OCI-LY3 (cell line): ENCODE results near the gene FZD2.
"Not testable (repeated sequence)": the region's sequence is repeated elsewhere in the genome, so short reads cannot be mapped to it uniquely, and the experiment has no call there.

Source experiments
- EZH2phosphoT487 ChIP-seq: fragments of 200-600 bp; shearing (Covaris generic); IDR thresholded peaks from 2 replicates; pipeline ENCODE4 v1.6.1; 2018; ENCODE audit warnings: antibody characterized with exemption, mixed run types, low read depth
- TF ChIP-seq, protein P1 (sequence below): fragments of 200-600, 300-600 bp; sonication (generic); IDR thresholded peaks from 2 replicates; pipeline ENCODE4 v1.5.1; 2014; ENCODE audit warnings: antibody characterized with exemption, low read length, low read depth

- TF ChIP-seq, protein P1, sequence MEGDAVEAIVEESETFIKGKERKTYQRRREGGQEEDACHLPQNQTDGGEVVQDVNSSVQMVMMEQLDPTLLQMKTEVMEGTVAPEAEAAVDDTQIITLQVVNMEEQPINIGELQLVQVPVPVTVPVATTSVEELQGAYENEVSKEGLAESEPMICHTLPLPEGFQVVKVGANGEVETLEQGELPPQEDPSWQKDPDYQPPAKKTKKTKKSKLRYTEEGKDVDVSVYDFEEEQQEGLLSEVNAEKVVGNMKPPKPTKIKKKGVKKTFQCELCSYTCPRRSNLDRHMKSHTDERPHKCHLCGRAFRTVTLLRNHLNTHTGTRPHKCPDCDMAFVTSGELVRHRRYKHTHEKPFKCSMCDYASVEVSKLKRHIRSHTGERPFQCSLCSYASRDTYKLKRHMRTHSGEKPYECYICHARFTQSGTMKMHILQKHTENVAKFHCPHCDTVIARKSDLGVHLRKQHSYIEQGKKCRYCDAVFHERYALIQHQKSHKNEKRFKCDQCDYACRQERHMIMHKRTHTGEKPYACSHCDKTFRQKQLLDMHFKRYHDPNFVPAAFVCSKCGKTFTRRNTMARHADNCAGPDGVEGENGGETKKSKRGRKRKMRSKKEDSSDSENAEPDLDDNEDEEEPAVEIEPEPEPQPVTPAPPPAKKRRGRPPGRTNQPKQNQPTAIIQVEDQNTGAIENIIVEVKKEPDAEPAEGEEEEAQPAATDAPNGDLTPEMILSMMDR = not testable (repeated sequence)
- TF ChIP-seq EZH2phosphoT487 = not testable (repeated sequence)
These were observed 33.5 kb downstream of the FZD2 start for GRCh38 chr17:44590762-44591161.
